ENCODE data around the gene SH3BP5L. TPM values are rescaled to one million over a fixed set of nuclear protein-coding genes. Genes with fewer than 3 reads are reported as not detected.

The SH3BP5L gene
- total RNA-seq, 1 donor from 2014 or later = 20.1 TPM

GRCh38 chr1:248852481-248853405, 27.0 kb upstream of the SH3BP5L start:
- intact Hi-C loops (cut with micrococcal nuclease) = no loop called here
- ATAC-seq = no peak
- no peak for DNase-seq

GRCh38 chr1:248851390-248851789, 25.7 kb upstream of the SH3BP5L start:
- intact Hi-C loops (cut with micrococcal nuclease) = no loop called here
- DNase-seq (no peak), ATAC-seq (peak; percentile 2)

- DNase-seq (no peak), ATAC-seq (peak; percentile 2)
- intact Hi-C loops (cut with micrococcal nuclease) = no loop called here
Measured at GRCh38 chr1:248850536-248851251, 25.0 kb upstream of the SH3BP5L start.

- DNase-seq (no peak), ATAC-seq (no peak)
- intact Hi-C loops (cut with micrococcal nuclease) = no loop called here
Measured at GRCh38 chr1:248850124-248850523, 24.4 kb upstream of the SH3BP5L start.

GRCh38 chr1:248849637-248850036, 23.9 kb upstream of the SH3BP5L start:
- ATAC-seq (no peak), DNase-seq (no peak)
- intact Hi-C loops (cut with micrococcal nuclease) = no loop called here

- intact Hi-C loops (cut with micrococcal nuclease) = no loop called here
- ATAC-seq (peak; percentile 7), DNase-seq (no peak)
Measured at GRCh38 chr1:248849152-248849551, 23.4 kb upstream of the SH3BP5L start.

GRCh38 chr1:248848602-248849001, 22.9 kb upstream of the SH3BP5L start:
- ATAC-seq = no peak
- intact Hi-C loops (cut with micrococcal nuclease) = no loop called here
- DNase-seq = no peak

GRCh38 chr1:248847956-248848561, 22.3 kb upstream of the SH3BP5L start:
- intact Hi-C loops (cut with micrococcal nuclease) = no loop called here

GRCh38 chr1:248847181-248847955, 21.7 kb upstream of the SH3BP5L start:
- DNase-seq (no peak), ATAC-seq (no peak)
- intact Hi-C loops (cut with micrococcal nuclease) = no loop called here

More at GRCh38 chr1:248847956-248848561, 22.3 kb upstream of the SH3BP5L start:
- ATAC-seq = no peak
- DNase-seq = no peak

GRCh38 chr1:248844526-248844925, 18.8 kb upstream of the SH3BP5L start:
- ATAC-seq = no peak
- intact Hi-C loops (cut with micrococcal nuclease) = no loop called here
- no peak for DNase-seq

GRCh38 chr1:248843687-248844086, 18.0 kb upstream of the SH3BP5L start:
- no peak for DNase-seq
- intact Hi-C loops (cut with micrococcal nuclease) = no loop called here
- no peak for ATAC-seq

- no peak for ATAC-seq
- intact Hi-C loops (cut with micrococcal nuclease) = no loop called here
- no peak for DNase-seq
Measured at GRCh38 chr1:248842781-248843331, 17.1 kb upstream of the SH3BP5L start.

GRCh38 chr1:248841702-248842395, 16.1 kb upstream of the SH3BP5L start:
- DNase-seq (peak; percentile 60), ATAC-seq (no peak)
- intact Hi-C loops (cut with micrococcal nuclease) = no loop called here

GRCh38 chr1:248840946-248841345, 15.2 kb upstream of the SH3BP5L start:
- intact Hi-C loops (cut with micrococcal nuclease) = no loop called here
- DNase-seq (no peak), ATAC-seq (no peak)

GRCh38 chr1:248839168-248839555, 13.4 kb upstream of the SH3BP5L start:
- intact Hi-C loops (cut with micrococcal nuclease) = no loop called here
- ATAC-seq (no peak), DNase-seq (no peak)

- ATAC-seq (peak; percentile 89), DNase-seq (peak; percentile 96)
- intact Hi-C loops (cut with micrococcal nuclease) = no loop called here
Measured at GRCh38 chr1:248838357-248839167, 12.8 kb upstream of the SH3BP5L start.

GRCh38 chr1:248837781-248838356, 12.2 kb upstream of the SH3BP5L start, which contains the start of gene ZNF672:
ZNF672 (plus strand) TSS chr1:248838224; CDS start chr1:248847275, 9,051 bp downstream.
- DNase-seq (peak; percentile 99), ATAC-seq (peak; percentile 90)
- intact Hi-C loops (cut with micrococcal nuclease) = no loop called here
